CD4-positive, alpha-beta T cell treated with Interleukin-12 subunit alpha and Interleukin-12 subunit beta, for 1 hour (primary cell): ENCODE measurements around the gene GOLM1.
"Not testable (repeated sequence)": the region's sequence is repeated elsewhere in the genome, so short reads cannot be mapped to it uniquely, and the experiment has no call there.

ENCODE experiments used
- DNase-seq: peaks from one replicate; pipeline ENCODE4 v3.0.0-alpha.2; 2020

Gene GOLM1, protein sequence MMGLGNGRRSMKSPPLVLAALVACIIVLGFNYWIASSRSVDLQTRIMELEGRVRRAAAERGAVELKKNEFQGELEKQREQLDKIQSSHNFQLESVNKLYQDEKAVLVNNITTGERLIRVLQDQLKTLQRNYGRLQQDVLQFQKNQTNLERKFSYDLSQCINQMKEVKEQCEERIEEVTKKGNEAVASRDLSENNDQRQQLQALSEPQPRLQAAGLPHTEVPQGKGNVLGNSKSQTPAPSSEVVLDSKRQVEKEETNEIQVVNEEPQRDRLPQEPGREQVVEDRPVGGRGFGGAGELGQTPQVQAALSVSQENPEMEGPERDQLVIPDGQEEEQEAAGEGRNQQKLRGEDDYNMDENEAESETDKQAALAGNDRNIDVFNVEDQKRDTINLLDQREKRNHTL

DNA sequence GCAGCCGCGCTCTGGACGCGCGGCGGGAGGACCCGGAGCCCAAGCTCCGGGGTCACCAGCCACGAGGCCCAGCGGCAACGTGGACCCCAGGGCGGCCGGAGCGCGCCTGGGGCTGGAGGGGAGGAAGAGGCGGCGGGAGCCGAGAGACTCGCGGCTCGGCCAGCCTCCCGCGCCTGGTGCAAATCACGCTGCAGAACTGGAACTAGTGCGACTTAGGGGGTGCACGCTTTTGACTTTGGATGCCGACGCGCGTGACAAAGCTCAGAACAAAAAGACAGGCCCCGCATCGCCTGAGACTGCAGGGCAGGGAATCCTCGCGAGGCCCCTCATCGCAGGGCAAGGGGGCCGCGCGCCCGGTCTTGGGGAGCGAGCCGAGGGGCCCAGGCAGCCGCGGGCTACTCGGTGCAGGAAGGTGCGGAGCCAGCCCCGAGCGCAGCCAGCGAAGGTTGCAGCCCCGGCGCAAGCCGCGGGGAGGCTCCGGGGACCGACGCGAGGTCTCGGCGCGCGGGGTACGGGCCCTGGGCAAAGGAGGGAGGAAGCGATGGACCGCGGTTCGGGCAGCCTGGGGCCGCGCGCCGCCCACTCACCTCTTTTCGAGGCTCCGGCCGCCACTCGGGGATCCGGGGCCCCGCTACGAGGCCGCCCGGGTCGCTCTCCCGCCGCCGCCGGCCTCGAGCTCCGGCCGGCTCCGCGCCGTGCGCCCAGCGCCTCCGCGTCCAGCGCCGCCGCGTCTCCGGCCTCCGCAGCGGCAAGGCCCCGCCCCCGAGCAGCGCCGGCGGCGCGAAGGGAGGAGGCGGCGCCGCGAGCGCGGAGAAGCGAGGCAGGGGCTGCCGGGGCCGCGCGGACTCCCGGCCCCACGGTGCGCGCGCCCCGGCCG lies at the start of gene GOLM1:
GOLM1 (minus strand) TSS at position 735 of the 877 bp plus-strand sequence. CDS start 20,238 bp downstream, outside the sequence.
- peak; percentile 9 for DNase-seq

DNA sequence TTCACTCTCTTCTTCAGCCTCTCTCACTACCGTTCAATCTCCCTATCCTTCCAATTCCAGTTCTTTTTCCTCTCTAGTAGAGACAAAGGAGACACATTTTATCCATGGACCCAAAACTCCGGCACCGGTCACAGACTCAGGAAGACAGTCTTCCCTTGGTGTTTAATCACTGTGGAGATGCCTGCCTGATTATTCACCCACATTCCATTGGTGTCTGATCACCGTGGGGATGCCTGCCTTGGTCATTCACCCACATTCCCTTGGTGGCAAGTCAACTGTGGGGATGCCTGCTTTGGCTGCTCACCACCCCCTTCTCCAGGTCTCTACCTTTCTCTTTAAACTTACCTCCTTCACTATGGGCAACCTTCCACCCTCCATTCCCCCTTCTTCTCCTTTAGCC lies 47.3 kb upstream of the GOLM1 start:
- DNase-seq = not testable (repeated sequence)

DNA sequence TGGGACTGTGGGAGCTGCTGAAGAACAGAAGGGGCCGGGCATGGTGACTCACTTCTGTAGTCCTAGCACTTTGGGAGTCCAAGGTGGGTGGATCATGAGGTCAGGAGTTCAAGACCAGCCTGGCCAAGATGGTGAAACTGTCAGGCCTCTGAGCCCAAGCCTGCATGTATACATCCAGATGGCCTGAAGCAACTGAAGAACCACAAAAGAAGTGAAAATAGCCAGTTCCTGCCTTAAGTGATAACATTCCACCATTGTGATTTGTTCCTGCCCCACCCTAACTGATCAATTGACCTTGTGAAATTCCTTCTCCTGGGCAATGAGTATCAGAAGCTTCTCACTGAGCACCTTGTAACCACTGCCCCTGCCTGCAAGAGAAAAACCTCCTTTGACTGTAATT lies 46.6 kb upstream of the GOLM1 start:
- not testable (repeated sequence) for DNase-seq

DNA sequence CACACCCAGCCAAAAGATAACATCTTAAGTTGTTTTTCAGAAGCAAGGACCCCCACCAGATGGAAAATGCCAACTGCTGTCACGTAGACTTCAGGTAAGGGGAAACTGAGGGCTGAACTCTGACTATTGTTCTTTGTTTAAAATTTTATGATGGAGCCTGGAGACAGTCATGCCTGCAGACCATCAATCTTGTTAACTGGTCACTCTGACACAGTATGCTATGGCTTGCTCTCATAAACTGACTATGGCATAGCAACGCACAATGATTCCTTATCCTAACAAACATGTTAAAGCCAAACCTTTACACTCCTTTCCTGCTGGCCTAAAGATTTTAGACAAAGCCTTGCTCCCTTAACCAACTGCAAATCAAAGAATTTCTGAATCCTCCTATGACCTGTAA lies 43.6 kb upstream of the GOLM1 start:
- DNase-seq = no peak

DNA sequence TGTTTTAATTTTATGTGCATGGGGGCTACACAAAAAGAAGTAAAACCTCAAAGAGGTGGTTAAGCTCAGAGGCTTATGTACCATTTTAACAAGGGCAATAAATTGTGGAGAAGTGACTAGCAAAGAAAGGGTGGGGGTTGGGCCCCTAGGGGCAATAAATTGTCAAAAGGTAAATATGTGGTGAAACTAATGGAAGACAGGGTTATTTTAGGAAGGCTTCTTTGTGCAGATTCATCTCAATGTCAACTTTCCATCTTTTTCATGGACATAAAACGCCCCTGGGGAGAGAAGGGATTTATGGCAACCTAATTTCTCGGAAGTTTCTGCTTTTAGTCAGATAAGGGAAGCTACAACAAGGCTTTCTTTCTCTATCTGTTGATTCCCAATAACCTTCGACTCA lies 42.5 kb upstream of the GOLM1 start:
- DNase-seq = no peak

DNA sequence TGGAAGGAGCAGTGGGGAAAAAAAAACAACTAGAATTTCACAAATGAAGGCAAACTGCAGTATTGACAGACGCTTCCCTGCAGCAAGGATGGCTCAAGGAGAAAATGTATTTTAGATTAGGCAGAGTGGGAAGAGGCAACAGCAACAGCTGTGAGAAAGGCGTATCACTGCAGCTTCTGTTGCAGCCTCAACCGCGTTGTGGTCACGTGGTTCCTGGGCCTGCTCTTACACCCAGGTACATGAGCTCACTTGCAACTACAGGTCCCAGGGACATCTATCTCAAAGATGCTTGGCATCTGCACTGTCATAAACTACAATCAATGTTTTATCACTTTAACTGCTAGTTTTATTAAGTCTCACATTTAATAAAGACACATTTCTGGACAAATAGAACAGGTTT lies 36.0 kb upstream of the GOLM1 start:
- no peak for DNase-seq

DNA sequence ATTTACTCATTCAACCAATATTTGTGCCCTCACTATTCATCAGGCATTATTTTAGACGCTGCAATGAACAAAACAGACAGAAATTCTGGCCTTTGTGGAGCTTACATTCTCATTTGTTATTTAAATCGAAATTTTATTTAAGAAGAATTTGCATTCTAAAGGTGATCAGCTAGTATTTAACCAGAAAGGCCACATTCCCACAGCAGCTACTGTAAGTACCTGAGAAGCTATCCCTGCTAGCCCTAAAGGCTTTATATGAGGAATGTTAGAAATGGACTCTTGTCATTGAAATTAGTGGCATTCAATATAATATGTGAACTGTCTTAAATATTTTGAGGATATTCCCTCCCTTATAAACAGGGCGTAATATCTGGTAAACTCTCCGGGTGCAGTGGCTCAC lies 35.0 kb upstream of the GOLM1 start:
- no peak for DNase-seq

DNA sequence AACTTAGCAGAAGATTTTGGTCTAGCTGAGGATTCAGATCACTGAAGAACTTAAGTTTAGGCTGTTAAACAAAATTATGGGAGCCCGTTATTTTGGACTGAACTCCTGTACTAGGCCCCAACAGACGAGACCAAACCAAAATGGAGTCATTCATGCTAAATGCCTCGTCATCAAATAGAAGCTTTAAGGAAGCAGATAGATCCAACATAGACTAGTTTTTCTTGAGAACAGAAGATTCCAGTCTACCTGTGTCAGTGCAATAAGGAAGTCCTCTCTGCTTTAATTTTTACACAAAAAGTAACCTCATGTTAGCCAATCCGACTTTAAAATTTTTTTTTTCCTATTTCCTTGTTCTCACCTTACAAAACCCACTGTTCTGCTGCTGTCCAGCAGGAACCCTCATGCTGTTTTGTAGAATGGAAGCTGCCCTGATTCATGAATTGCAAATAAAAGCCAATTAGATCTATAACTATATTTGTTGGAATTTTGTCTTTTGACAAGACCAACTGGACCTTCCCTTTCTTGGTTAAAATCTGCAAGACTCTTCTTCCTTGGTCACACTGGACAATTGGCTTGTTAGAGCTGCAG lies 29.0 kb upstream of the GOLM1 start:
- DNase-seq = no peak

DNA sequence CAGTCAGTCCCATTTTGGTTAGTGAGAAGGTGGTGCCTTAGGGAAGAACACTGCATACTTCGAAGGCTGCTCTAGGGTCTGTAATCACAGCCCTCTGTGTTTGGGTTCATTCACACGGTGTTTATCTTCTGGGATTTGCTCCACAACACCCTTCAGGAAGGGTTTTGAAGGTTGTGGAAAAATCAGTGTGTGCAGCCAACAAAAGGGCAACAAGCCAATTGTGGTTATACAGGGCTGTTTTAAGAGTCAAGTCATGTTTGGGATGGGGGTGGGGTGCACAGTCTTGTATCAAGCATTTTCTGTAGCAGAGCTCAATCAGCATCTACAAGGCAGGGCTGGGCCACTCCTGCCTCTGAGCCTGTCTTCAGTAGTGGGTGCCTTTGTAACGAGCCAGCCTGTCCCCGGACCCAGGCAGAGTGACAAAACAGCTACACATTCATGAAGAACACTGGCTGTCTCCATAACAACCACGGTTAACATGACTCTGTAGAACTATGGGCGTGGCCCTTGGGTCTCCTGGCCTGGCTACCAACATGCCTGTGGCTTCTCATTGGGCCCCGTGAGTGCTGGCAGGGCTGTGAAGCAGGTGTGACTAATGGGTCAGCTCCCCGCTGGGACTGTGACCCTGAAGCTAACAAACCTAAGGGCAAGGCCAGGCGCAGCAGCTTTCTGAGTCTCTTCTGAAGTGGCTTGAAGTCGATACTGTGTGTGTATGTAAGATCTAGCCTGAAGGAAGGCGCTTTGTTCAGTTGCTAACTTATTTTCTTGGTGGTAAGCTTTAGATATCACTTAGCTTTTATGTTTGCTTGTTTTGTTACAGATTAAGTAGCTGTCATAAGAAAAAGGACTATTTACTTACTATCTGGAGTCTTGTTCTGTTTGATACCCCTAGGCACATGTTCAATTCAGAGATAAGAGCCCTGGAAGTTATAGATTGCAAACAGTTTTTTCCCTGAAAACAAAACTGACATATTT lies 27.9 kb upstream of the GOLM1 start:
- DNase-seq = no peak

DNA sequence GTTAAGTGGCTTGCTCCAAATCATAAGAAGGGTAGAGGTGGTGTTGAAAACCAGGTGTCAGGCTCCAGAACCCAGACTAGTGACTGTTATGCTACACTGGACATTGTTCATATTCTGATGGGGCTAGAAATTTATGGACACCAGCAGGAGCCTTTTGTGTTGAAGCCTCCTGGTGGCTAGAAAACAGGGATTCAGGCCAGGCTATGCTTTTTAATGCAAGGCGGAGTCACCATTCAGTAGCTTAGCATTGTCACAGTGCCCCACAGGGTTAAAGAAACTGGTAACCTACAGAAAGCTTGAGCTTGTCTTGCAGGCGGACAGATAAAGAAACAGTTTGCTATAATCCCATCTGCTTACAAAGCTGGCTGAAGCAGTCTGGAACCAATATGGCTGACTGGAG lies 23.0 kb upstream of the GOLM1 start:
- no peak for DNase-seq

DNA sequence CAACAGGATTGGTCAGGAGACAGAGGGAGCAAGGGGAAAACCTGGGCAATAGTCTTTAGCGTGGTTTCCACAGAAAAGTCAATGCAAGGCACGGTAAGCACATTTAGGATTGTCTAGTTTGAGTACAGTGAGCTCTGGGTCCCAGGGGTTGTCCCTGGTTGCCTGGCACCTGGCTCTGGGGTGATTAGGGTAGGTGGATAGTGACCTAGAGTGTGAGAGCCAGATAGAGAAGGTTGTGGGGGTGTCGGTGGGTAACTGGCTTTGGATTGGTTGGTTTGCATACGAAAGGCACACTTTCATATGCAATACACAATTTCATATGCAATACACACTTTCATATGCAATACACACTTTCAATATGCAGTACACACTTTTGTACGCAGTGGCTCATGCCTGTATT lies 20.1 kb upstream of the GOLM1 start:
- no peak for DNase-seq

DNA sequence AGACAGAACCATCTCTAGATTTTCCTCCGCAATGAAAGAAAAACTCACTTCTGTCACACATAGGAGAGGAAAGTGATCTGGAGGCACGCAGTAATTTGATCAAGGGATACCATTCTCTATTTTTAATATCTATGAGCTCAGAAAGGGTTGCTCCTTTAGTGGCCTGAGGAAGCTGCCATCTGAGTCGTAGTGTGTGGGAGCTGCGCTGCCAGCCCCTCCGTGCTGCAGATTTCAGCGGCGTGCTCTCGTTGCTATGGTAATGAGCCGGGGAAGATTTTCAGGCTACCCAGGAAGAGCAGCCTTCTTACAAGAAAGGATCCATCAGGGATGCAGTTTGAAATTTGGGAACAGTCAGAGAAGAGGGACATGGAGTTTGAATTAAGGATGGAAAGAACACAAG lies 17.1 kb upstream of the GOLM1 start:
- DNase-seq = no peak

DNA sequence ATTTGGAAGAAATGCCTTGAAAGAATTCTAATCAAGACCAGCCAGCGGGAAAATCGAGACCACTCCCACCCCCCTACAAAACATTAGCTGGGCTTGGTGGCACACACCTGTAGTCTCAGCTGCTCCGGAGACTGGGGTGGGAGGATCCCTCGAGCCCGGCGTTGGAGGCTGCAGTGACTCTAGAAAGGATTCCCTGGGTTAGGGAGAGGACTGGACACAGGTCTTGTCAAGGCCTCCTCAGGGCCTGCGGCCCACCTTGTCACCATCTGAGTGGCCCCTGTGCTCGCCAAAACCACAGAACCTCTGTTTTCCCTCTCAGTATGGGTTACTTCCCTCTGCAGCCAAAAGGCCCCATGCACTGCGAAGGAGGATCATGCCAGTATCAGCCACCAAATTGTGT lies 16.5 kb upstream of the GOLM1 start:
- DNase-seq = no peak

DNA sequence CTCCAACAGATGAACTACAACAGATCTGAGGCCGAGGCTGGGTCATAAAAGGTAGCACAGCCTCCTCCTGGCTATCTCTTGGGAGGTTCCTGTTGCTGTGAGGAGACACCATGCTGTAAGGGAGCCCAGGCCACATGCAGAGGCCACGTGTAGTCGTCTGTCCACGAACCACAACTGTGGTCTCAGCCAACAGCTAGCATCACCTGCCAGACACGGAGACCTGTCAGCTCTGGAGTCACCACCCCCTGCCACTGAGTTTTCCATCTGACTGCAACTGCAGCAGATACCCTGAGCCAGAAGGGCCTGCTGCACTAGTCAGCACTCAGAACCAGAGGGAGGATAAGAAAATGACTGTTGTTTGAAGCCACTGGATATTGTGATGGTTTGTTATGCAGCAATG lies 12.7 kb upstream of the GOLM1 start:
- DNase-seq = no peak

DNA sequence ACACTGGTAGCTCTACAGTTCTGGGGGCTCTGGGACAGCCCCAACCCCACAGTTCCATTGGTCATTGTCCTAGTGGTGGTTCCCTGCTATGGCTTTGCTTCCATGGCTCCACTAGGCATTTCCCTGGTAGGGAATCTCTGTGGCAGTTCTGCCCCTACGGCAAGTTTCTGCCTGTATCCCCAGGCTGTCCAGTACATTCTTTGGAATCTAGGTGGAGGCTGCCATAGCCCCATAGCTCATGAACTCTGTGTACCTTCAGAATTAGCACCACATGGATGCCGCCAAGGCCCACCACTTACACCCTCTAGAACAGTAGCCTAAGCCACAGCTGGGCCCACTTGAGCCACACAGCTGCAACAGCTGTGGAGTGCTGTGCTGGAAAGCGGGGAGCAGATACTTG lies 3.3 kb upstream of the GOLM1 start:
- DNase-seq = no peak

DNA sequence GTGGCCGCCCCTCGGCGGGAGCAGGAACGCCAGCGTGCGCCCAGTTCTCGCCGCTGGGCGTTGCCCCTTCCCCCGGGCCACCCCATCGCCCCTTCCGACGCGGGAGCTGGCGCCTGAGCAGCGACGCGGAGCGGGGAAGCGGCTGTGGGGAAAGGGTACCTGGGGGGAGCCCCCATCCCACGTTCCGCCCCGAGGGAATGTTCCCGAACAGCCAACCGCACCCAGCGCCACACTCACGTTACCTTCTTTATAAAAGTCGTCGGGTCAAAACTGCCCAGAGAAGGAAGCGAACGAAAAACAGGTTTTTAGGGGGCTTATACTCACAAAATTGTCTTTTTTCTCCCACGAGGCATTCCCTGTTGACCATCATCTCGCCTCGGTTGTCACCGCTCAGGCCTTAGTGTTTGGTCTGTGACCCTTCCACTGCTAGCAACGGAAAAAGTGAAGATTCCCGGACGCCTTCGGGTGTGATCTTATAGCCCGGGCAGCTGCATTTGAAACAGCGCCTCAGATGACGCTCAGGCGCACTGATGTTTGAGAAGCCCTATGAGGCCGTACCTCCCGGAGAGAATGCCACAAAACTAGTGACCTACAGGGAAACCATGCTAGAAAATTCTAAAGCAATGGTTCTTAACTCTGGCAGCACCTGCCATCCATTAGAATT lies 475 bp upstream of the GOLM1 start:
- DNase-seq = peak; percentile 5

DNA sequence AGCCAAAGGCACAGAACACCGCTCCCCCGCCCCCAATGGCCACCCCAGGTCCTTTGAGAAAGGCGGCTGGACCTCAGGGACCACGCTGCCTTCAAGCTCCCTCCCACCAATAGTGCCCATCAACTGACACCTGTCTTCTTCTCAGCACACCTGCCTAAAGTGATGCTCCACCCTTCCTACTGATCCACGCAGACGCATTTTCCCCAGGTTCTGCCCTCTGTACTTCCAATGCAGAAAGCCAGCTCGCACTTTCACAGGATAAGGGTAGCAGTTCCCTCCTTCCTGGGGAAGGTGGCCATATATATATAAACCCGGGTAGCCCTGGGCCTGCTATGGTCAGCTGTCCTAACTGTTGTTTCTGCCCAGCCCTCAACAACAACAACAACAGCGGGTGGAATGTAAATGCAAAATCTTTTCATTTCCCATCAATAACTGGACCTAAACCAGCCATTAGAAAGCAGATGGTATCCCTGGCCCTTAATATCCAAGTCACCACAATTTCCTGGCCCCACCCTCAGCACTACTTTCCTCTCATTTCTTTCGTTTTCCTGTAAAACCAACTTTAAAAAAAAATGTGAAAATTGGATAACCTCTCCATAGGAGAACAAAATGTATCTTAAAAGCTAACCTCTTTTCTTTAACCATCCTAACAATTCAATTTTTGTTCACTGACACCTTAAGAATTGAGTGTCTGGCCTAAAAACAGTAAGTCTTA lies 1.7 kb downstream of the GOLM1 start:
- DNase-seq = no peak

DNA sequence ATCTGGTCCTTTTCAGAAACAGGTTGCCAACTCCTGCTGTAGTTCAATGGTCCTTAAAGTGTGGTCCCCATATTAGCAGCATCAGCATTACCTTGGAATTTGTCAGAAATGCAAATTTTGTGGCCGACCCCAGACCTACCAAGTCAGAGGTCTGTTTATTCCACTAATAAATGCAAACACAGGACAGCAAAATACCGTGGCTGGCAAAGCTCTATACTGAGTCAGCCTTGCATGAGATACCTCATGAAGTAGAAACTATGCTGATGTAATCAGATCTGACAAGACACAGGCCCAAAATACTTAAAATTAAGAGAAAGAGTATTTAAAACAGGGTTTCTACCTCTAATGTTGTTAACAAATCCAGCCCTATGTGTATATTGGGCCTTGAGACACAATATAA lies 3.0 kb downstream of the GOLM1 start:
- DNase-seq = no peak

DNA sequence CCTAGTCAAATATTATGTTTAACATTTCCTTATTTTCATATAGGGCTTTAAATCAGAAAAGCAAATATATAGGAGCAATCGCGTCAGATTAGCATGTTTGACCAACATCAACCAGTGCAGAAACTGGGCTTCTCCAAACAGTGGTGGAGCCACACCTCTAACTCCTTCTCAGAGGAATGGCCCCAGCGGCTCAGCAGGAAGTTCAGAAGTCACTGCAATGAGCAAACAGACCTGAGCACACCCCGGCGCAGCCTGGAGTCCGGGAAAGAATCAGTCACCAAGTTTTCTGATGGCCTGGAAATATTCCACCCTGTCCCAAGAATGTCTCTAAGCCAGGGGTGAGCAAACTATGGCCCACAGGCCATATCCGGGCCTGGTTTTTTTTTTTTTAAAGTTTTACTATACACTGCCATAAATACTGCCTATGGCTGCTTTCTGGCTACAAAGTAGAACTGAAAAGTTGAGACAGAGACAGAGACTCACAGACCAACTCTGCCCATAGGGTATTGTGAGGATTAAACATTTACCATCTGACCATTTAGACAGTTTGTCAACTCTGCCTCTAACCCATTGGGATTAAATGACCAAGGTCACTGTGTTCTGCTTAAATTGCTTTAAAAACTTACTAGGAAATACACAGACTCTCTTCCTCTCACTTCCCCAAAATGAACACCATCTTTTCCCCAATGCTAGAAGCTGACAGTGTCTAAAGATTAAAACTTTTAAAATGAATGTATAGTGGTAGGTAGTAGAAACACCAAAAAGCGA lies 5.4 kb downstream of the GOLM1 start:
- DNase-seq = no peak

DNA sequence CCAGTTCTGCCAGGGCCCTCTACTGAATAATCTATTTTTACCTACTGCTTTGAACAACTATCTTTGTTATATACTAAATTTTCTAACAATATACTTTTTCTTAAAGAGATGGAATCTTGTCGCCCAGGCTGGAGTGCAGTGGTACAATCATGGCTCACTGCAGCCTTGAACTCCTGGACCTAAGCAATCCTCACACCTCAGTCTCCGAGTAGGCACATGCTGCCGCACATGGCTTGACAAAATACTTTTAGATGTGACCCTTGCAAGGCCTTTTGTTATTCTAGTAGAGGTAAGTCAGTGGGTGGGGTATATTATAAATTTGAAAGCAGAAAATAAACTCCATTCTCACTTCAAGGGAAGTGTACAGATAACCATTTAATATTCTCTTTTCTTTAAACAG lies 7.9 kb downstream of the GOLM1 start:
- DNase-seq = no peak

DNA sequence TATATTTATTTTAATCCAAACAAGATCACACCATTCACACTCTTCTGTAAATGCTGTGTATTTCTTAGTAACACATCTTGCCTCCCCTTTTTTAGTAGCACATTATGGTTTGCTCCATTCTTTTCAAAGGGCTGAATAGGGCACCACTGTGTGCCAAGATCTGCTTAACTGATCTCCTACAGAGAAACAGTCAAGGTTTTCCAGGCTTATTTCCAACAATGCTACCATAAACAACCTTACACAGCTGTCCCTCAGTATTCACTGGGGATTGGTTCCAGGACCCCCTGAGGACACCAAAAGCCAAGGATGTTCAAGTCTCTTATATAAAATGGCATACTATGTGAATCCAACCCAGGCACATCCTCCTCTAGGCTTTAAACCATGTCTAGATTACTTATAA lies 16.5 kb downstream of the GOLM1 start:
- no peak for DNase-seq
